ENCODE results near the gene LIF. TPM values are rescaled to one million over a fixed set of nuclear protein-coding genes. Genes with fewer than 3 reads are reported as not detected.

Gene LIF
- total RNA-seq, 1 experiment from 2014 or later: 75.4 TPM

DNA sequence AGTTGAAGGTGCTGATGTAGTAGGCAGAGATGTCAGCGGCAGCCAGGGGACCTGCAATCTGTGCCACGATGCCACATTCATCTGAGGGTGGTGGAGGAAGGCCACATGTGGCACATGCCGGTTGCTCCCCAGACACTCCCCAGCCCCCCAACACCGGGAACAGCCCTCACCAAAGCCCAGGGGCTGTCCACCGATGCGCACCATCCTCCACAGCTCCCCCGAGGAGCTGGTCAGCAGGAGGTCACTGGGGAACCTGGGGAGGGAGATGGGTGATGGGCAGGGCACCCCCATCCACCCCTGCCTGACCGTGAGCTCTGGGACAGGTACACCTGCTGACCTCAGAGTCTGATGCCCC lies 39.3 kb upstream of the LIF start:
- Histone ChIP-seq H4K20me1 (ENCODE audit: insufficient read depth) (no peaks in the 10 kb centered on the region), H3K79me2 (ENCODE audit: insufficient read depth, low read length) (no peaks in the 10 kb centered on the region), H3K27ac (ENCODE audit: low read depth, low read length) (no peak overlapping the region), H3K4me3 (replicated peaks in 1 of 2; ENCODE audit: low read depth in 1 of 2, low read length in 2 of 2) (no peak overlapping the region), H3K4me1 (ENCODE audit: control insufficient read depth in 1 of 2, insufficient read depth in 2 of 2, low read length in 2 of 2) (peaks cover 28 to 48% of the 10 kb centered on the region in 2 experiments), H3K9me3 (ENCODE audit: control insufficient read depth in 1 of 2, insufficient read depth in 1 of 2, low read depth in 1 of 2, low read length in 2 of 2) (no peaks in the 10 kb centered on the region), H3K9ac (ENCODE audit: low read length) (no peak overlapping the region), H3K9me2 (ENCODE audit: insufficient read depth) (no peaks in the 10 kb centered on the region), H3K36me3 (ENCODE audit: control insufficient read depth in 1 of 2, insufficient read depth in 2 of 2, low read length in 2 of 2) (no peaks in the 10 kb centered on the region), H3K4me2 (ENCODE audit: low read length) (no peak overlapping the region), H2AFZ (ENCODE audit: low read depth, low read length, poor library complexity, severe bottlenecking) (no peak overlapping the region), H3K27me3 (ENCODE audit: insufficient read depth, low read length) (no peaks in the 10 kb centered on the region)
- intact Hi-C loops (cut with micrococcal nuclease): loop anchor here (5.0 kb wide), 1 partner anchor 141 kb away; the partner anchor contains the start of gene MTFP1
- POLR2A ChIA-PET: no interaction called here
- RAD21 ChIA-PET (ENCODE audit: low non-redundant PET in 1 of 2, low total read pairs in 2 of 2, uncharacterized antibody in 2 of 2, unreplicated experiment in 2 of 2): no interaction called here
- no peak for TF ChIP-seq ELF1 (IDR thresholded peaks at IDR 0.05; ENCODE audit: borderline replicate concordance, low read depth)
- TF ChIP-seq TCF7L2 (IDR thresholded peaks at IDR 0.05; ENCODE audit: borderline replicate concordance, extremely low read depth, insufficient read depth, insufficient read length): no peak
- no peak for TF ChIP-seq EZH2phosphoT487 (IDR thresholded peaks at IDR 0.05; ENCODE audit: borderline replicate concordance)
- no peak for TF ChIP-seq RAD21 (IDR thresholded peaks at IDR 0.05; ENCODE audit: low read depth)
- TF ChIP-seq CEBPB (IDR thresholded peaks at IDR 0.05; ENCODE audit: low read depth): no peak
- no peak for TF ChIP-seq POLR2A (IDR thresholded peaks at IDR 0.05; ENCODE audit: borderline replicate concordance, extremely low read depth, insufficient read depth, insufficient read length)
- TF ChIP-seq CBX3 (IDR thresholded peaks at IDR 0.05; ENCODE audit: low read depth): no peak
- TF ChIP-seq, protein P1, sequence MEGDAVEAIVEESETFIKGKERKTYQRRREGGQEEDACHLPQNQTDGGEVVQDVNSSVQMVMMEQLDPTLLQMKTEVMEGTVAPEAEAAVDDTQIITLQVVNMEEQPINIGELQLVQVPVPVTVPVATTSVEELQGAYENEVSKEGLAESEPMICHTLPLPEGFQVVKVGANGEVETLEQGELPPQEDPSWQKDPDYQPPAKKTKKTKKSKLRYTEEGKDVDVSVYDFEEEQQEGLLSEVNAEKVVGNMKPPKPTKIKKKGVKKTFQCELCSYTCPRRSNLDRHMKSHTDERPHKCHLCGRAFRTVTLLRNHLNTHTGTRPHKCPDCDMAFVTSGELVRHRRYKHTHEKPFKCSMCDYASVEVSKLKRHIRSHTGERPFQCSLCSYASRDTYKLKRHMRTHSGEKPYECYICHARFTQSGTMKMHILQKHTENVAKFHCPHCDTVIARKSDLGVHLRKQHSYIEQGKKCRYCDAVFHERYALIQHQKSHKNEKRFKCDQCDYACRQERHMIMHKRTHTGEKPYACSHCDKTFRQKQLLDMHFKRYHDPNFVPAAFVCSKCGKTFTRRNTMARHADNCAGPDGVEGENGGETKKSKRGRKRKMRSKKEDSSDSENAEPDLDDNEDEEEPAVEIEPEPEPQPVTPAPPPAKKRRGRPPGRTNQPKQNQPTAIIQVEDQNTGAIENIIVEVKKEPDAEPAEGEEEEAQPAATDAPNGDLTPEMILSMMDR (IDR thresholded peaks at IDR 0.05 in 2 of 3, conservative IDR thresholded peaks at IDR 0.05 in 1 of 3; ENCODE audit: borderline replicate concordance in 1 of 3, insufficient read depth in 1 of 3, low read depth in 2 of 3, low read length in 2 of 3): no peak
- TF ChIP-seq ZFX (IDR thresholded peaks at IDR 0.05): no peak
- TF ChIP-seq SP1 (IDR thresholded peaks at IDR 0.05; ENCODE audit: low read depth): no peak
- DNase-seq (ENCODE audit: low read depth, low spot score) (no peak), ATAC-seq (no peak)
- CTCF ChIA-PET: interaction anchor here (0.9 kb wide), 1 partner anchor 9 kb away, joined by 4 read pairs; no protein-coding TSS in a partner anchor
- no TSS peak for BruUV-seq (replicated peaks)
